Astrocyte (in vitro differentiated cells and primary cell): Measurements from ENCODE around the gene PPIF.

Source experiments
- CTCF ChIP-seq: IDR thresholded peaks from 2 replicates; pipeline ENCODE4 v1.5.1; 2011; ENCODE audit warnings: low read depth, mild to moderate bottlenecking, inconsistent platforms, low read length, moderate library complexity; ENCODE audit not compliant: insufficient read depth
- EZH2 ChIP-seq: IDR thresholded peaks from 2 replicates; pipeline ENCODE4 v1.6.1; 2012; ENCODE audit warnings: mild to moderate bottlenecking, low read length, inconsistent platforms; ENCODE audit not compliant: insufficient read depth

GRCh38 chr10:79344502-79345195, 2.6 kb upstream of the PPIF start:
- TF ChIP-seq CTCF = no peak
- TF ChIP-seq EZH2 = no peak
